Stimulated activated CD4-positive, alpha-beta T cell treated with anti-CD3 and anti-CD28 coated beads, Interleukin-12 subunit alpha, Interleukin-12 subunit beta, amount 100 ng/mL, for 24 hours (primary cell): ENCODE results near the gene TSKU.
"Not testable (repeated sequence)": the region's sequence is repeated elsewhere in the genome, so short reads cannot be mapped to it uniquely, and the experiment has no call there.

Source experiments
- DNase-seq, 2 experiments: peaks; one replicate each; pipeline ENCODE4 v3.0.0-alpha.2; 2020; ENCODE audit warnings: low read depth in 2 of 2

The TSKU gene

GRCh38 chr11:76801736-76802135 is 18.6 kb downstream of the TSKU start:
- no peak for DNase-seq

DNA sequence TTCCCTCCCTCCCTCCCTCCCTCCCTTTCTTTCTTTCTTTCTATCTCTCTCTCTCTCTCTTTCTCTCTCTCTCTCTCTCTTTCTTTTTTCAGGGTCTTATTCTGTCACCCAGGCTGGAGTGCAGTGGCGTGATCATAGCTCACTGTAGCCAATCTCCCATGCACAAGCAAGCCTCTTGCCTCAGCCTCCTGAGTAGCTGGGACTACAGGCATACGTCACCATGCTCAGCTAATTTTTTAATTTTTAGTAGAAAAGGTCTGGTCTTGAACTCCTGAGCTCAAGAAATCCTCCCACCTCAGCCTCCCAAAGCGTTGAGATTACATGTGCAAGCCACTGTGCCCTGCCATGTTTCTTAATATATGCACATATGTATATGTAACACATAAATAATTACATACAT is 19.0 kb downstream of the TSKU start:
- DNase-seq = no peak

GRCh38 chr11:76802621-76803020 is 19.5 kb downstream of the TSKU start:
- no peak for DNase-seq

DNA sequence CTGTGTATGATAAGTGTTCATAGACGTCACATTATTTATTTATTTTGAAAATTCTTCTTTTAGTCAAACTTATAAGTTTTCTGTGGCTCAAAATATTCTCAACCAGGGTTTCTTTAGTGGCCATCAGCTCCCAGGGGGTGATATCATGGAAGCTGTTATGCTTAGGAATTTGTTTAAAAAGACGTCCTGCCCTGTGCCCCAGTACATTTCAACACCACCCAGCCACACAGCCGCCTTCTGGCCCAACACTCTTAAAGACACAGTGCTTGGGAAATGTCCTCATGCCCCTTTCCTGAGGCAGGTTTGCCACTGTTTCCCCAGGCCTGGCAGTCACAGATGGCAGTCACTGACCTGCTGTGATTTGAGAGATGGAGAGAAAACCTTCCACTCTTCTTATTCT is 19.9 kb downstream of the TSKU start:
- no peak for DNase-seq

DNA sequence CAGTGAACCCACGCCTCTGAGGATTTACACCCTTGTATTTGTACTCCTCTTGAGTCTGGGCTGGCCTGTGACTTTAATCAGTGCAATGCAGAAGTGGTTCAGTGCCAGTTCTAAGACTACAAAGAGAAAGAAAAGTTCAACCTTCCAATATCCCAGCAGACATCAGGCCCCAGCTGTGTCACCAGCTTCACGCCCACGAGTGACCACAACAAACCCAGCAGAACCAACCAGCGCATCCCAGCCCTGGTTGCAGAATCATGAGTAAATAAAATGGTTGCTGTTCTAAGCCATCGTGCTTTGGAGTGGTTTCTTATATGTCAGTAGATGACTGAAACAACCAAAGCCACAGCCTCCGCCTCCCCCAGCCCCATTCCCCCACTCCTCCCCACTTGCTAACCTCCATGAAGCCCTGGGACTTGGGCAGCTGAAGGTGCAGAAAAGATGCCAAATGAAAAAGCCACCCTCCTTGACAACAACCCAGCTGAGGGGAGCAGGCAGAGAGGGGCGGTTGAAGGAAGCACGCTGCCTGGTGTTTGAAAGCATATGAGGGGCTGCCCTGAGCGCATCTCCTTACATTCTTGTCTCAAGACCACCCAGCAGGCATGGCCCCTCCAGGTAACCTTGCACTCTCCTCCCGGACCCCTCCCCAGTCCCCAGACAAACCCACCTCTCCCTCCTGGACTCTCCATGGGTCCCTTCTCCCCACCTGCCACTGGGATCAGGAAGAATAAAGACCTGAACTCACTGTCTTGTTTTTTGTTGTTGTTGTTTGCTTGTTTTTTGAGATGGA is 20.9 kb downstream of the TSKU start:
- DNase-seq = peak in 1 of 2 experiments; percentile 51

DNA sequence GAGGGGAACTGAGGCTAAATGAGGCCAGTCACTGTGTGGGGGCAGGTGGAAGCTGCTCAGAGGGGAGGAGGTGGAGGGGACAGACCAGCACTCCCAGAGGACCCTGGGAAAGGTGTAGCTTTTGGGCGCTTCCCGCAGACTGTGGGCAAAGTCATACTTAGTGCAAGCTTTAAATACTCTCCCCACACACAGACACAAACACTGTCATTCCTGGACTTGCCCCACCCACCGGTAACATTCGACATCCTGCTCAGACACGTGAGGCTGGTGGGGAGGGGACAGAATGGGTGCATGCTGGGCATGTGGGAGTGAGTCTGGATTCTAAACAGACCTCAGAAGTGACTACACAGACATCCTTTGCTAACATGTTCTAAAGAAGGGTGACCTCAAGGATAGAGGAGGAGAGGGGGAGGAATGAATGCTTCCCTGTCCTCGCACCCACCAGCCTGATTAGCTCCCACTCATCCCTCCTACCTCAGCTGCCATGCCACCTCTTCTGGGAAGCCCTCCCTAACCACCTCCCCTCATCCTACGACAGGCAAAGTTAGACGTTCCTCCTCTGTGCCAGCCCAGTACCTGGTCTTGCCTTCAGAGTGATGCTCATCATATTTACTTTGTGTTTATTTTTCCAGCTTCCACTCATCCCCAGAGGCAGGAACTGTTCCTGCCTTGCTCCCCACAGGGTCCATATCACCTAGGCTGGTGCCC is 22.2 kb downstream of the TSKU start:
- DNase-seq = no peak

DNA sequence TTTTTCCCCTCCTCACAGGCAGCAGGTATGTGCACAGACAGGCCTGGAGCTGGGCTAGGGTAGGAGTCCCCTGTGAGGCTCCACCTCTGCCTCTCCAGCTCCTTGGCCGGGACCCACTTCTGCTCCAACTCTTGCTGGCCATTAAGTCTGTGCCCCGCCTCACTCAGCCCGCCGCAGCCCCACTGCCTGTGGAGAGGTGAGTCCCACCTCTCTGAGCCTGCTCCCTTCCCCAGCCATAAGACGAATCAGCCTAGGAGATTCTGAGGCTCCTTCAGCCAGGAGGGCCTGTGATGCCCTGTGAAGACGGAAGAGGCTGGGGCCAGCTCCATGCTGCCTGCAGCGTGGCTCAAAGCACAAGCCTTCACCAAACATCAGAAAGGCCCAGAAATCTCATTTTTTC is 23.0 kb downstream of the TSKU start:
- DNase-seq = no peak

DNA sequence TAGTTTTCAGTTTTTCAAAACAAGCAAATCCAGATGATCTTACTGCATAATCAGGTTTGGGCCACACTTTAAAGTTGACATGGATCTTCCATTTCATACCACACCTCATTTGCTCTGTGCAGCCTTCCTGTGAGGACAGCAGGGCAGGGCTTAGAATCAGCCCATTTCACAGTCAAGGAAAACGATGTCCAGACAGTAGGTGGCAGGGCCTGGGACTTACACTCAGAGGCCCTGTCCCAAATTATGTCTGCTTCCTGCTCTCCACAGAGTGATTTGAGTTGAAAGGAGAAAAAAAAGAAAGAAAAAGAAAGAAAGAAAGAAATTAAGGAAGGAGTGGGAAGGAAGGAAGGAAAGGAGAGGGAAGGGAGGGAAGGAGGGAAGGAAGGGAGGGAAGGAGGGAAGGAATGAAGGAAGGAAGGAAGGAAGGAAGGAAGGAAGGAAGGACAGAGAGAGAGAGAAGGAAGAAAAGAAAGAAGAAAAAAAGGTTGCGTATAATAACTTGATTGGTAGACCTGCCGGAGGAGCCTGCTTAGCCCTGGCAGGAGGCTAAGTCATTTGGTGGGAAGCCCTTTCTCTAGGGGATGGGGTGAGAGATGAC is 23.6 kb downstream of the TSKU start:
- no peak for DNase-seq

GRCh38 chr11:76807206-76807875 is 24.2 kb downstream of the TSKU start:
- DNase-seq = peak; percentile 41 to 73

GRCh38 chr11:76808171-76808570 is 25.0 kb downstream of the TSKU start:
- no peak for DNase-seq

GRCh38 chr11:76808996-76809395 is 25.8 kb downstream of the TSKU start:
- no peak for DNase-seq

DNA sequence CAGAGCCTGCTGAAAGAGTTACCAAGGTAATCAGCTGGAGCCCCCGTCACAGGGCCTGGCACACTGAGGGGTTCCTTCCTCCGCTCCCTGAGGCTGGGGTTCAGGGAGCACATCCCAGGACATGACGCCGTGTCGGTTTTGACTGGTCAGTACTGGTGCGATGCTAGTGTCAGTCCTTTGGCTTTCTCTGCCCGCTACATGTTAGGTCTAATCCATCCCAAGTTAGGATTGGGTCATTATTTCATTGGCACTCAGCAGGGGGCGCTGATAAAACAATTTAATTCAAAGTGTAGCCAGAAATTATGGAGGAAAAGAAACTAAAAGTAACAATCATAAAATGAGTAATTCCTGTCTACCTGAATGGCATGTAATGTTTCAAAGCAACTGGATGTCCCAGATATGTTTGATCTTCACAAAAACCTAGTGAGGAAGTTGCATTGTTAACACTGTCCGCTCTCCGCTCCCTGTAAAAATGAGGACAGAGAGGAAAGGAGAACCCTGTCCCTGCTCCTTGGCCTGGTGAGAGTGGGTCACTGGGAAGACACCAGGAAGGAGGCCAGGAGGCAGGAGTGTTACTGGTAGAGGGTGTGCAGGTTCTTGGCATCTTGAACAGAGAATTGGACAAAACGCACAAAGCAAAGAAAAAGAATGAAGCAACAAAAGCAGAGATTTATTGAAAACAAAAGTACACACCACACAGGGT is 27.1 kb downstream of the TSKU start:
- DNase-seq = peak in 1 of 2 experiments; percentile 53

DNA sequence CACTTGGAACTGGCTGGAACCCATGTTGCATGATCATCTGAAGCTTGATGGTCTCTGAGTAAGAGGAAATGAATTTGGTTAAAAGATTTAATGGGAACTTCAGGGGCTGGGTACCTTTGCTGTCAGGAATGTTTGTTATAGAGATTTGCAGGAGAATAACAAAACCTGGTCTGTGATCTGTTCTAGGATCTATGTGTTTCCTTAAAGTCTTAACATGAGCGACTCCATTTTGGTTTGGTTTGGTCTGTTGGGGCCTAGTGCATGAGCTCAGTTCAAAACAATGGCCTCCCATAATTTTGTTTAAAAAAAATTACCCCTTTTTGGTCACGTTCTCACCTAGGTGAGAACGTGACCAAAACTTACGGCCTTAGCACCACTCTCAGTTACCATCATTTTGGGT is 28.1 kb downstream of the TSKU start:
- DNase-seq = no peak

GRCh38 chr11:76814414-76814813 is 31.3 kb downstream of the TSKU start:
- DNase-seq = no peak

- DNase-seq = not testable (repeated sequence)
These were observed 32.5 kb downstream of the TSKU start for GRCh38 chr11:76815678-76816077.

GRCh38 chr11:76820184-76820566 is 37.0 kb downstream of the TSKU start:
- no peak for DNase-seq

GRCh38 chr11:76821396-76821795 is 38.2 kb downstream of the TSKU start:
- DNase-seq = not testable (repeated sequence)

GRCh38 chr11:76822406-76822805 is 39.2 kb downstream of the TSKU start:
- no peak for DNase-seq

- DNase-seq = no peak
These were observed 40.4 kb downstream of the TSKU start for GRCh38 chr11:76823481-76824028.

- DNase-seq = no peak
These were observed 41.2 kb downstream of the TSKU start for GRCh38 chr11:76824083-76824939.
